Prostate gland (tissue), 2 donors: ENCODE data around the gene LCE1C.

Experiments used
- CTCF ChIP-seq, 4 experiments: fragments of 200-600 bp in 2 of 4; fragments of 450-650 bp in 2 of 4; sonication (generic) in 2 of 4; IDR thresholded peaks; 1 replicate in 3 of 4; 2 replicates in 1 of 4; pipeline ENCODE4 v1.5.1; 2016 to 2019; ENCODE audit warnings: antibody characterized with exemption in 4 of 4, mild to moderate bottlenecking in 2 of 4, moderate library complexity in 2 of 4
- POLR2A ChIP-seq: fragments of 450-650 bp; IDR thresholded peaks from one replicate; pipeline ENCODE4 v1.6.1; 2016; ENCODE audit warnings: antibody characterized with exemption, mild to moderate bottlenecking

GRCh38 chr1:152777510-152778137 is 28.8 kb downstream of the LCE1C start:
- TF ChIP-seq CTCF (IDR thresholded peaks at IDR 0.05): no peak
- TF ChIP-seq POLR2A: no peak
